GM12891 (cell line): ENCODE data around the gene DEPDC5. TPM values are rescaled to one million over a fixed set of nuclear protein-coding genes. Genes with fewer than 3 reads are reported as not detected.
"Not testable (repeated sequence)": the region's sequence is repeated elsewhere in the genome, so short reads cannot be mapped to it uniquely, and the experiment has no call there.

Experiments used
- DNase-seq: peaks from one replicate; pipeline ENCODE4 v3.0.0; 2011; ENCODE audit warnings: low spot score; ENCODE audit not compliant: insufficient read length
- FAIRE-seq: peaks from 2 replicates; lab custom pipeline; 2011; peaks lifted over from hg19 to GRCh38; lab: Jason Lieb, UNC
- PAX5 ChIP-seq: IDR thresholded peaks from 2 replicates; pipeline ENCODE4 v1.6.1; 2011; ENCODE audit warnings: low read length, moderate library complexity, mild to moderate bottlenecking; ENCODE audit not compliant: insufficient read depth, severe bottlenecking
- POLR2A ChIP-seq: IDR thresholded peaks from 2 replicates; pipeline ENCODE4 v1.6.1; 2011; ENCODE audit warnings: low read depth, low read length, control low read depth
- POLR2AphosphoS5 ChIP-seq: IDR thresholded peaks from 2 replicates; pipeline ENCODE4 v1.6.1; 2011; ENCODE audit warnings: low read depth, low read length, control low read depth
- POU2F2 ChIP-seq: IDR thresholded peaks from 2 replicates; pipeline ENCODE4 v1.6.1; 2011; ENCODE audit warnings: low read depth, mild to moderate bottlenecking, control low read depth, low read length, moderate library complexity
- SPI1 ChIP-seq: IDR thresholded peaks from 2 replicates; pipeline ENCODE4 v1.6.1; 2011; ENCODE audit warnings: low read depth, low read length, control low read depth
- TAF1 ChIP-seq: IDR thresholded peaks from 2 replicates; pipeline ENCODE4 v1.6.1; 2011; ENCODE audit warnings: low read depth, low read length, control low read depth
- polyA plus RNA-seq: library from polyadenylated mRNA; unstranded; fragments of >200 nt; gene quantifications from one replicate; pipeline ENCODE4 v1.2.1, GENCODE V29; 2012; ENCODE audit warnings: low read depth, missing spikeins, inconsistent platforms; ENCODE audit not compliant: missing spikeins

The DEPDC5 gene
- 7.6 TPM for polyA plus RNA-seq

DNA sequence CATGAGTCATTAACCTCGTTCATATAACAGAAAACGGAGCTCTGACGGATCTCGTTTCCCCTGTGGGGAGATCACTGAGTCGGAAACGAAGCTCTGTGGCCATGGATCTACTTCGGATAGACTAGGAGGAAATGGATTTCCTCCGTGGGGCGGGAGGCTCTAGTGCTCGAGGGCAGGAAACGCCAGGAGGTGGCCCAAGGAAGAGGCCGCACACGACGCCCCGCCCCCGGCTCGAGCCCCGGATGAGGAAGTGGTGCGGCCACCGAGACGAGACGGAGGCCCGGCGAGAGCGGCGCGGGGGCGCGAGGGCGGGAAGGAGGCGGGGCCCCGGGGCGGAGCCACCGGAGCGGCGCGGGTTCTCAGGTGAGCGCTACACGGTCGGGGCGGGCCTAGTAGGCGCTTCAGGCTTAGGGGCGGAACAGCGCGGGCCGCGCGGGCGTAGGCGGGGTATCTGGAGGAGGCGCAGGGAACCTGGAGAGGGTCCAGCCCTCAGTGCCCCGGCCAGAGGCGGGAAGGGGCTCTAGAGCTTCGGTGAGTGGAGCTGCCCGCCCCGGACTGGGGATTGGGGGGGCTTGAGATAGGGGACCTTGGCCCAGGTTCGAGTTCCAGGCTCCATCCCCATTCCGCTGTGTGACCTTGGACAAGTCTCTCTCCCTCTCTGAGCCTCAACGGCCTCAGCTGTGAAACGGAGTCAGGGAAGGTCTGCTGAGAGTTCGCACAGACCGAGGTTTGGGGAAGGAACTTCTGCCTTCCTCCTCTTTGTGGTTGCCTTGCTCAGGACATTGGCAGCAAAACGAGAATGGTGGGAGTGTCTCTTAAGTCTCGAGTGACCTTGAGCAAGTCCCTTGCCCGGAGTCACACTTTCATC, at the start of gene DEPDC5:
TSS of gene DEPDC5 (plus strand) at position 386 of the 868 bp plus-strand sequence. CDS start 903 bp downstream, outside the sequence.
- peak; percentile 93 for FAIRE-seq
- TF ChIP-seq POLR2A (peak; percentile 97), POLR2AphosphoS5 (peak; percentile 97), POU2F2 (peak; percentile 59), TAF1 (peak; percentile 93), SPI1 (peak; percentile 95), PAX5 (peak; percentile 61)

DNA sequence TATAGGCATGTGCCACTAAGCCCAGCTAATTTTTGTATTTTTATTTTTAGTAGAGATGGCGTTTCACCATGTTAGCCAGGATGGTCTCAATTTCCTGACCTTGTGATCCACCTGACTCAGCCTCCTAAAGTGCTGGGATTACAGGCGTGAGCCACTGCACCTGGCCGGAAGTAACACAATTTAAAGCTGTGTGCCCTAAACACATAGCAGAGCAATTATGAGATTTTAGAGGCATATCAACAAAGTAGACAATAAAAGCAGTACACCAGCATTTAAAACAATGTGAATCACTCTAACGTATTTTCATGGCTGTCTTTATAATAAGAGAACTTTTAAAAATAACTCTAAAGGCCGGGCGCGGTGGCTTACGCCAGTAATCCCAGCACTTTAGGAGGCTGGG, 46.3 kb upstream of the DEPDC5 start:
- DNase-seq (no peak), FAIRE-seq (no peak)

More for the DNA sequence above, at the start of gene DEPDC5:
- peak; percentile 89 for DNase-seq

DNA sequence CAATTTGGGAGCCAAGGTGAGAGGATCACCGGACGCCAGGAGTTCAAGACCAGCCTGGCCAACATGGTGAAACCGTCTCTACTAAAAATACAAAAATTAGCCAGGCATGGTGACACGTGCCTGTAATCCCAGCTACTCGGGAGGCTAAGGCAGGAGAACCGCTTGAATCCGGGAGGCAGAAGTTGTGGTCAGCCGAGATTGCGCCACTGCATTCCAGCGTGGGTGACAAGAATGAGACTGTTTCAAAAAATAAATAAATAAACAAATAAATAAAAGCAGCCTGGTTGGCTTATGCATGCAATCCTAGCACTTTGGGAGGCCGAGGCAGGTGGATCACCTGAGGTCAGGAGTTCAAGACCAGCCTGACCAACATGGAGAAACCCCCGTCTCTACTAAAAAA, 42.6 kb upstream of the DEPDC5 start:
- FAIRE-seq, DNase-seq: not testable (repeated sequence)

More for the DNA sequence above, 46.3 kb upstream of the DEPDC5 start:
- TF ChIP-seq SPI1: no peak
- TF ChIP-seq POU2F2: no peak
- TF ChIP-seq POLR2AphosphoS5: no peak
- no peak for TF ChIP-seq TAF1
- TF ChIP-seq POLR2A: no peak
- no peak for TF ChIP-seq PAX5

DNA sequence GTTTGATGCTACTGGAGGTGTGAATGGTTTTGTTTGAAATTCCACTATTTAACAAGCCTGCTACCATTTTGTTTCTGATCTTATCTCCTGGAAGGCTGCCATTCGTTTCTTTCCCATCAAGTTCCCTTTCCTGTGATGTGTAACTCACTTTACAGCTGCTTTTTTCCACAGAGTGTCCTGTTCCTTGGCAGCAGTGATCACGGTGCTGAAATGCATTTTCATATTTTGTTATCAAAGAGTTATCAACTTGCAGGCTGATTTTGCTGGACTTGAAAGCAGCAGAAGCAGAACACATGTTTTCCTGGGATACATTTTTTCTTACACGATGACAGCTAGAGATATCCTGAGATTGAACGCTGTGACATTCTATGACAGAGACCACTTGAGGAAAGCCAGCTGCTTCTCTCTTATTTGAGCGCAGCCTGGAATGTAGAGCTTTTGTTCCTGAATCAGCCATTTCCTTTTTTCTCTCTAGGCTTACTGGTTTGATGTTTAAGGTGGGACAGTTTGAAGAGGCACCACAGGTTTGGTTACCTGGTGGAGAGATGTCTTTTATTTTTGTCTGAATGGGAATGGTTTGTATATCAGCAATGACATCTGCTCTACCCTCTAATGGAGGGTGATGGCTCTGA, 38.6 kb upstream of the DEPDC5 start:
- FAIRE-seq: no peak
- TF ChIP-seq POU2F2 (no peak), POLR2A (no peak), TAF1 (no peak), SPI1 (no peak), POLR2AphosphoS5 (no peak), PAX5 (no peak)
- DNase-seq: no peak

DNA sequence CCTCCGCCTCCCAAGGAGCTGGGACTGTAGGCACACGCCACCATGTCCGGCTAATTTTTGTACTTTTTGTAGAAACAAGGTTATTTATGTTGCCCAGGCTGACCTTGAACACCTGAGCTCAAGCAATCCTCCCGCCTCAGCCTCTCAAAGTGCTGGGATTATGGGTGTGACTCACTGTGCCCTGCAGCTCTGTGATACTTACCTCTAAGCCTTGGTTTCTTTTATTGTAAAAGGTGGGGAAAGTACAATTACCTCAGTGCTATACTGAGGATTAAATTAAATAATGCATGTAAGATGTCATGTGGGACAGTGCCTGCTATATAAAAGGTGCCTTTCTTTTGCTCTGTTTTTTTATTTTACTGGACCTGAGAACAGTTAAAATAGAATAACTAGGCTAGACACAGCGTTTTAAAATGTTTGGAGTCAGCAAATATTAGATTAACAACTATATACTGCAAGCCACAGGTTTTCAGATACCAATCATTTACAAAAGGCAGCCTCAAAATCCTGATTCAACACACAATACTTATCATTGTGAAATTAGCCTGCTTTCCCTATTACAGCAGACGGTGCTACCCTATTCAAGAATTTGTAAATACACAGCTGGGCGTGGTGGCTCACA, 33.9 kb upstream of the DEPDC5 start:
- FAIRE-seq (no peak), DNase-seq (no peak)
- no peak for TF ChIP-seq PAX5
- TF ChIP-seq TAF1: no peak
- TF ChIP-seq POLR2AphosphoS5: no peak
- no peak for TF ChIP-seq SPI1
- no peak for TF ChIP-seq POU2F2
- no peak for TF ChIP-seq POLR2A

DNA sequence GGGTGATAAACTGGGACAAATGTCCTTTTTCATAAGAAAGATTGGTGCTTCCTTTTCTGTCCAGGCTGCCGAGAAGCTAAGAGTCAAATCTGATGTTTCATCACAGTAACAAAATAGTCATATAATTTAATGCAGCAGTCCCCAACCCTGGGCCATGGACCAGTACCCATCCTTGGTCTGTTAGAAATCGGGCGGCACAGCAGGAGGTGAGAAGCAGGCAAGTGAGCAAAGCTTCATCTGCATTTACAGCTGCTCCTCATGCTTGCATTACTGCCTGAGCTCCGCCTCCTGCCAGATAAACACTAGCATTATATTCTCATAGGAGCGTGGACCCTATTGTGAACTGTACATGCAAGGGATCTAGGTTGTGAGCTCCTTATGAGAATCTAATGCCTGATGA, 30.1 kb upstream of the DEPDC5 start:
- DNase-seq (no peak), FAIRE-seq (no peak)
- TF ChIP-seq POLR2A: no peak
- TF ChIP-seq SPI1: no peak
- TF ChIP-seq POU2F2: no peak
- no peak for TF ChIP-seq TAF1
- TF ChIP-seq PAX5: no peak
- no peak for TF ChIP-seq POLR2AphosphoS5

DNA sequence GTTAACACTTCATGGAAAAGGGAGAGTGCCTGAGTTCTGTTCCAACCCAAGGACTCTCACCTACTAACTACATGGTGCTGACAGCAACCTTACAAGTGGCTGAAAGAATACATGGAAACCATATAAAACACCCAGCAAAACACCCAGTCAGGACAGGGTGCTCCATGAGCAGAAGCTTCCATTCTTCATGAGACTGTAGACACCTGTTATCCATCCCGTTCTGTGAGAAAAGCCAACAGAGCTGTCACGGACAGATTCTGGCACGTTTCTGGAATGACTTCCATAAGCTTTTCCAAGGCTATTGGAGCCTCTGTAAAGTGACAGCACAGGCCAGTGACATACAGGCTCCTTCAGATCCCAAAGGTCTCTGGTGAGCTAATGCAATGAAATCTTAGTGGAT, 27.1 kb upstream of the DEPDC5 start:
- no peak for TF ChIP-seq SPI1
- no peak for TF ChIP-seq TAF1
- no peak for TF ChIP-seq PAX5
- TF ChIP-seq POLR2A: no peak
- TF ChIP-seq POLR2AphosphoS5: no peak
- TF ChIP-seq POU2F2: no peak
- DNase-seq (no peak), FAIRE-seq (no peak)

DNA sequence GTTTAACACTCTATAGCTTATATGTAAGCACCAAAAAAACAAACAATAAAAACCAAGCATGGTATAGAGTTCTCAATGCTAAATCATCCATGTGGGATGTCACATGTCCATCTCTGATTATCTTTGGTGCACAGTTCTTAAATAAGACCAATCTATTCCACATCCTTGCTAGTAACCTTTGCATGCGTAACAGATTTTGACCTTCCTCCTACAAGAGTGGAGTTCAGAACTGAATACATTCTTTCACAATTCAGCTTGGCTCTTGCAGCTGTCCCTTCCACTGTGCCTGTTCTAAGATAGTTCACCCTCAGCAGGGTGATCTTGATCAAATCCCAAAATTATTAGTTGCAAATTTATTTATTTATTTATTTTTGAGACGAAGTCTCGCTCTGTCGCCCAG, 25.0 kb upstream of the DEPDC5 start:
- DNase-seq (no peak), FAIRE-seq (no peak)
- TF ChIP-seq TAF1 (no peak), POLR2AphosphoS5 (no peak), PAX5 (no peak), SPI1 (no peak), POU2F2 (no peak), POLR2A (no peak)

DNA sequence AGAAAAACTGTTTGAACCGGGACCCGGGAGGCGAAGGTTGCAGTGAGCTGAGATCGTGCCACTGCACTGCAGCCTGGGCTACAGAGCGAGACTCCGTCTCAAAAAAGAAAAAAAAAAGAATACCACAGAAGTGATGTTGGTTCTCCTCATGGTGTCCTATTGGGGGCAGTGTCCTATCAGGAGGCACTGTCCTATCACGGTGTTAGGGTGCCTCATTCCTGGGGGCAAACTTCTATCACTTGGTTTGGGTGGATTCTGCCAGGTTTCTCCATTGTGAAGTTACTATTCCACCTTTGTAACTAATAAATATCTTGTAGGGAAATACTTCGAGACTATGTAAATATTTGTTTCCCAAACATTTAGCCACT, 23.5 kb upstream of the DEPDC5 start:
- FAIRE-seq: no peak
- no peak for DNase-seq
- TF ChIP-seq TAF1 (no peak), POLR2AphosphoS5 (no peak)
